GM18517 (cell line): ENCODE data around the gene HINFP.
"Not testable (repeated sequence)": the region's sequence is repeated elsewhere in the genome, so short reads cannot be mapped to it uniquely, and the experiment has no call there.

Experiments used
- ATAC-seq: cut with Tn5 transposase; IDR thresholded peaks from one replicate; pipeline ENCODE4 v1.9.1; 2021; ENCODE audit warnings: mild to moderate bottlenecking, moderate library complexity; ENCODE audit not compliant: unreplicated experiment

The HINFP gene

DNA sequence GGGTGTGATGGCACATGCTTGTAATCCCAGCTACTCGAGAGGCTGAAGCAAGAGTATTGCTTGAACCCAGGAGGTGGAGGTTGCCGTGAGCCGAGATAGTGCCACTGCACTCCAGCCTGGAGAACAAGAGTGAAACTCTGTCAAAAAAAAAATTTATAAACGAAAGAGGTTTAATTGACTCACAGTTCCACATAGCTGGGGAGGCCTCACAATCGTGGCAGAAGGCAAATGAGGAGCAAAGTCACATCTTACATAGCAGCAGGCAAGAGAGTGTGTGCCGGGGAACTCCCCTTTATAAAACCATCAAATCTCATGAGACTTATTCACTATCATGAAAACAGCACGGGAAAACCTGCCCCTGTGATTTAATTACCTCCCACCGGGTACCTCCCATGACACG lies 63.0 kb downstream of the HINFP start:
- not testable (repeated sequence) for ATAC-seq
